ENCODE data around the gene MIPEP. TPM values are rescaled to one million over a fixed set of nuclear protein-coding genes. Genes with fewer than 3 reads are reported as not detected.

Gene MIPEP
- total RNA-seq, 1 donor from 2014 or later: 13.0 TPM

GRCh38 chr13:23683084-23683483 lies 206.1 kb downstream of the MIPEP start:
- Histone ChIP-seq H3K27me3 (ENCODE audit: insufficient read depth, low read length) (no peaks in the 10 kb centered on the region), H3K79me2 (ENCODE audit: insufficient read depth, low read length) (no peaks in the 10 kb centered on the region), H3K9ac (ENCODE audit: low read length) (no peak overlapping the region), H2AFZ (ENCODE audit: low read depth, low read length) (no peak overlapping the region), H3K9me3 (ENCODE audit: insufficient read depth, low read depth, low read length) (no peaks in the 10 kb centered on the region), H3K27ac (ENCODE audit: low read depth, low read length) (no peak overlapping the region), H3K4me3 (ENCODE audit: insufficient read depth, low read depth, low read length) (no peak overlapping the region), H3K4me1 (ENCODE audit: insufficient read depth, low read length) (peaks cover 22% of the 10 kb centered on the region), H3K4me2 (ENCODE audit: low read length) (no peak overlapping the region), H3K36me3 (ENCODE audit: insufficient read depth, low read length) (no peaks in the 10 kb centered on the region), H4K20me1 (ENCODE audit: insufficient read depth, low read length) (no peaks in the 10 kb centered on the region)
- Mint-ChIP-seq H3K27me3 (ENCODE audit: low read depth, unreplicated experiment) (no peaks in the 10 kb centered on the region), H3K36me3 (ENCODE audit: low read depth, unreplicated experiment) (peaks cover 2% of the 10 kb centered on the region), H3K27ac (ENCODE audit: unreplicated experiment) (no peak overlapping the region), H3K4me3 (ENCODE audit: unreplicated experiment) (no peak overlapping the region), H3K9me3 (ENCODE audit: unreplicated experiment) (peaks cover 20% of the 10 kb centered on the region), H3K4me1 (ENCODE audit: low read depth, unreplicated experiment) (peaks cover 13% of the 10 kb centered on the region)
- DNase-seq (ENCODE audit: low read depth) (no peak), FAIRE-seq (no peak)
- TF ChIP-seq EZH2 (IDR thresholded peaks at IDR 0.05; ENCODE audit: insufficient read depth, low read length) (no peak), CTCF (IDR thresholded peaks at IDR 0.05; ENCODE audit: insufficient read depth, low read depth, low read length) (no peak)

GRCh38 chr13:23680845-23681669 lies 208.1 kb downstream of the MIPEP start:
- no peak overlapping the region for H3K9ac ChIP-seq (ENCODE audit: low read length)
- no peaks in the 10 kb centered on the region for H3K9me3 ChIP-seq (ENCODE audit: insufficient read depth, low read depth, low read length)
- peaks cover 3% of the 10 kb centered on the region for H3K36me3 ChIP-seq (ENCODE audit: insufficient read depth, low read length)
- H3K4me3 ChIP-seq (ENCODE audit: insufficient read depth, low read depth, low read length): no peak overlapping the region
- H2AFZ ChIP-seq (ENCODE audit: low read depth, low read length): no peak overlapping the region
- H3K4me1 ChIP-seq (ENCODE audit: insufficient read depth, low read length): peaks cover 22% of the 10 kb centered on the region
- no peaks in the 10 kb centered on the region for H4K20me1 ChIP-seq (ENCODE audit: insufficient read depth, low read length)
- no peaks in the 10 kb centered on the region for H3K79me2 ChIP-seq (ENCODE audit: insufficient read depth, low read length)
- TF ChIP-seq CTCF (IDR thresholded peaks at IDR 0.05; ENCODE audit: insufficient read depth, low read depth, low read length) (no peak), EZH2 (IDR thresholded peaks at IDR 0.05; ENCODE audit: insufficient read depth, low read length) (no peak)
- peaks cover 13% of the 10 kb centered on the region for H3K4me1 Mint-ChIP-seq (ENCODE audit: low read depth, unreplicated experiment)
- H3K27me3 Mint-ChIP-seq (ENCODE audit: low read depth, unreplicated experiment): no peaks in the 10 kb centered on the region
- DNase-seq (ENCODE audit: low read depth) (peak; percentile 57), FAIRE-seq (no peak)
- no peak overlapping the region for H3K4me3 Mint-ChIP-seq (ENCODE audit: unreplicated experiment)
- no peaks in the 10 kb centered on the region for H3K27me3 ChIP-seq (ENCODE audit: insufficient read depth, low read length)
- H3K9me3 Mint-ChIP-seq (ENCODE audit: unreplicated experiment): peaks cover 14% of the 10 kb centered on the region
- no peak overlapping the region for H3K27ac ChIP-seq (ENCODE audit: low read depth, low read length)
- peak overlapping the region; percentile 29 for H3K27ac Mint-ChIP-seq (ENCODE audit: unreplicated experiment)
- H3K36me3 Mint-ChIP-seq (ENCODE audit: low read depth, unreplicated experiment): peaks cover 10% of the 10 kb centered on the region
- no peak overlapping the region for H3K4me2 ChIP-seq (ENCODE audit: low read length)

Other genes starting within 250 kb of the MIPEP start
- gene C1QTNF9B, start 8.1 kb upstream of the MIPEP start, total RNA-seq: not detected in 2 replicates